Upper lobe of right lung (tissue), 1 donor: ENCODE data around the gene ANKRD36. TPM values are rescaled to one million over a fixed set of nuclear protein-coding genes. Genes with fewer than 3 reads are reported as not detected.
A peak's percentile ranks its signal among the peaks of the same experiment; 100 is the strongest.
"Not testable (repeated sequence)": the region's sequence is repeated elsewhere in the genome, so short reads cannot be mapped to it uniquely, and the experiment has no call there.

ENCODE experiments used
- ATAC-seq: fragments of 200-7000 bp; cut with Tn5 transposase; one replicate; pipeline ENCODE4 v1.9.1; 2020; ENCODE audit warnings: mild to moderate bottlenecking, moderate library complexity
- DNase-seq: peaks from one replicate; pipeline ENCODE4 v3.0.0-alpha.2; 2020
- H3K27ac ChIP-seq: fragments of 200-600 bp; one replicate; pipeline ENCODE4 v1.8.0; 2022
- H3K27me3 ChIP-seq: fragments of 200-600 bp; one replicate; pipeline ENCODE4 v1.8.0; 2022; ENCODE audit warnings: mild to moderate bottlenecking
- H3K36me3 ChIP-seq: fragments of 200-600 bp; one replicate; pipeline ENCODE4 v1.8.0; 2022
- H3K4me1 ChIP-seq: fragments of 200-600 bp; one replicate; pipeline ENCODE4 v1.8.0; 2022
- H3K4me3 ChIP-seq: fragments of 200-600 bp; one replicate; pipeline ENCODE4 v1.8.0; 2022; ENCODE audit warnings: mild to moderate bottlenecking
- H3K9me3 ChIP-seq: fragments of 200-600 bp; one replicate; pipeline ENCODE4 v1.8.0; 2022
- CTCF ChIP-seq: fragments of 200-600 bp; IDR thresholded peaks from one replicate; pipeline ENCODE4 v1.8.0; 2022; ENCODE audit warnings: antibody characterized with exemption
- intact Hi-C: fragments of 100-400 bp; cut with DNase I; formaldehyde crosslinking; loops from one replicate; pipeline ENCODE4 v1.11.0; 2022
- long read RNA-seq: library from polyadenylated mRNA; unstranded; transcript quantifications from one replicate; pipeline ENCODE4 v2.0.0, GENCODE V29; 2021
- total RNA-seq: library from RNA; stranded (reverse); fragmentation: NEBNext Ultra II Directional; extraction: Animal tissue kit (Norgen Biotek cat#: 25700); gene quantifications from one replicate; pipeline ENCODE4 v1.2.1, GENCODE V29; 2021
- donor health status: DM: no; HTN: yes; CAD: no; lungs with severe emphysema.

The ANKRD36 gene
- total RNA-seq, result 21.0 TPM
- long read RNA-seq, partial matches to known transcripts, result 0 of 13 reads
- long read RNA-seq, other reads (novel, unspliced or antisense), result 13 of 13 reads

- ATAC-seq, result peak; percentile 94
- intact Hi-C loops, H3K36me3 ChIP-seq, H3K9me3 ChIP-seq, H3K27me3 ChIP-seq, H3K4me1 ChIP-seq: not testable (repeated sequence)
- TF ChIP-seq CTCF, result peak; percentile 52
- H3K4me3 ChIP-seq, result peak within 1 kb of the TSS; percentile 81
- peak within 1 kb of the TSS; percentile 95 for H3K27ac ChIP-seq
- DNase-seq, result peak; percentile 94
These were observed at the start of gene ANKRD36 for GRCh38 chr2:97113050-97113881. ANKRD36 (plus strand) TSS chr2:97113153; CDS start chr2:97113740, 587 bp downstream.

- H3K4me3 ChIP-seq, intact Hi-C loops: not testable (repeated sequence)
These were observed 46.9 kb upstream of the ANKRD36 start for GRCh38 chr2:97066030-97066429.

GRCh38 chr2:97067279-97068004 lies 45.5 kb upstream of the ANKRD36 start:
- ATAC-seq (peak; percentile 65), DNase-seq (no peak)
- H3K36me3 ChIP-seq, result no peaks in the 10 kb centered on the region
- H3K4me3 ChIP-seq, result no peak overlapping the region
- H3K4me1 ChIP-seq, result no peaks in the 10 kb centered on the region
- TF ChIP-seq CTCF, result no peak
- H3K27ac ChIP-seq, result no peak overlapping the region
- intact Hi-C loops, result no loop called here
- H3K9me3 ChIP-seq, result no peaks in the 10 kb centered on the region
- H3K27me3 ChIP-seq, result no peaks in the 10 kb centered on the region

More at GRCh38 chr2:97066030-97066429, 46.9 kb upstream of the ANKRD36 start:
- not testable (repeated sequence) for ATAC-seq, H3K9me3 ChIP-seq, H3K27me3 ChIP-seq, H3K36me3 ChIP-seq, H3K4me1 ChIP-seq, H3K27ac ChIP-seq, DNase-seq

GRCh38 chr2:97068074-97068473 lies 44.9 kb upstream of the ANKRD36 start:
- DNase-seq (no peak), ATAC-seq (peak; percentile 57)
- Histone ChIP-seq H3K4me3 (no peak overlapping the region), H3K27me3 (no peaks in the 10 kb centered on the region), H3K9me3 (no peaks in the 10 kb centered on the region), H3K27ac (no peak overlapping the region), H3K4me1 (no peaks in the 10 kb centered on the region), H3K36me3 (no peaks in the 10 kb centered on the region)
- intact Hi-C loops, result no loop called here
- no peak for TF ChIP-seq CTCF

GRCh38 chr2:97068722-97069121 lies 44.2 kb upstream of the ANKRD36 start:
- ATAC-seq, H3K4me3 ChIP-seq, H3K36me3 ChIP-seq, H3K9me3 ChIP-seq, H3K27me3 ChIP-seq, intact Hi-C loops, H3K4me1 ChIP-seq, DNase-seq, H3K27ac ChIP-seq: not testable (repeated sequence)

GRCh38 chr2:97070915-97071314 lies 42.0 kb upstream of the ANKRD36 start:
- H3K27me3 ChIP-seq, H3K27ac ChIP-seq, ATAC-seq, H3K4me3 ChIP-seq, H3K4me1 ChIP-seq, H3K9me3 ChIP-seq, DNase-seq, intact Hi-C loops, H3K36me3 ChIP-seq: not testable (repeated sequence)

GRCh38 chr2:97077213-97077612 lies 35.7 kb upstream of the ANKRD36 start:
- DNase-seq, intact Hi-C loops, H3K4me1 ChIP-seq, H3K27me3 ChIP-seq, H3K27ac ChIP-seq, H3K36me3 ChIP-seq, H3K9me3 ChIP-seq, H3K4me3 ChIP-seq: not testable (repeated sequence)
- ATAC-seq, result peak; percentile 49

- intact Hi-C loops, ATAC-seq, H3K27ac ChIP-seq, H3K36me3 ChIP-seq, DNase-seq, H3K9me3 ChIP-seq, H3K4me3 ChIP-seq, H3K27me3 ChIP-seq, H3K4me1 ChIP-seq: not testable (repeated sequence)
These were observed 32.1 kb upstream of the ANKRD36 start for GRCh38 chr2:97080855-97081254.

- DNase-seq, intact Hi-C loops, H3K9me3 ChIP-seq, H3K27ac ChIP-seq, H3K4me3 ChIP-seq, H3K27me3 ChIP-seq, H3K36me3 ChIP-seq, H3K4me1 ChIP-seq: not testable (repeated sequence)
- ATAC-seq, result peak; percentile 41
These were observed 30.7 kb upstream of the ANKRD36 start for GRCh38 chr2:97082206-97082605.

- DNase-seq, H3K9me3 ChIP-seq, ATAC-seq, intact Hi-C loops, H3K27me3 ChIP-seq, H3K36me3 ChIP-seq, H3K4me1 ChIP-seq, H3K4me3 ChIP-seq, H3K27ac ChIP-seq: not testable (repeated sequence)
These were observed 29.4 kb upstream of the ANKRD36 start for GRCh38 chr2:97083516-97083915.

- ATAC-seq, result peak; percentile 24
- intact Hi-C loops, H3K36me3 ChIP-seq, H3K4me3 ChIP-seq, H3K27ac ChIP-seq, H3K4me1 ChIP-seq, H3K9me3 ChIP-seq, DNase-seq, H3K27me3 ChIP-seq: not testable (repeated sequence)
These were observed 27.9 kb upstream of the ANKRD36 start for GRCh38 chr2:97085093-97085492.
